HG03103 (cell line): ENCODE results near the gene CHMP1A.
"Not testable (repeated sequence)": the region's sequence is repeated elsewhere in the genome, so short reads cannot be mapped to it uniquely, and the experiment has no call there.

Source experiments
- ATAC-seq: cut with Tn5 transposase; IDR thresholded peaks from one replicate; pipeline ENCODE4 v1.9.1; 2021; ENCODE audit warnings: low read depth; ENCODE audit not compliant: unreplicated experiment

CHMP1A gene

DNA sequence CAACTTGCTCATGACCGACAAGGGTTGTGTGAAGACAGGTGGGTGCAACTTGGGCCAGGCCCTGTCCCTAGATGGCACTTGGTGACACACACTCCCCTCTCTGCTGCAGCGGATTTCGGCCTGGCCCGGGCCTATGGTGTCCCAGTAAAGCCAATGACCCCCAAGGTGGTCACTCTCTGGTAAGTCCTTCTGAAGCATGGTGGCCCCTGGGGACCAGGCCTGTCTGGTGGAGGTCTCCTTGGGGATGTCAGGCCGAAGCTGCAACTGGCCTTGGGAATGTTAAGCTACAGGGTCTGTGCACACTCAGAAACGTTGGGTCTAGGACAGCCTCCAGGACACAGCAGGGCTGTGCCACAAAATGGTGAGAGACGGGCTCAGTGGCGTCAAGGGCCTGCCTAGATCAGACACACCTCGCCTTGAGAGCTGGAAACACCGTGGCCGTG is 35.8 kb upstream of the CHMP1A start:
- ATAC-seq, result no peak

DNA sequence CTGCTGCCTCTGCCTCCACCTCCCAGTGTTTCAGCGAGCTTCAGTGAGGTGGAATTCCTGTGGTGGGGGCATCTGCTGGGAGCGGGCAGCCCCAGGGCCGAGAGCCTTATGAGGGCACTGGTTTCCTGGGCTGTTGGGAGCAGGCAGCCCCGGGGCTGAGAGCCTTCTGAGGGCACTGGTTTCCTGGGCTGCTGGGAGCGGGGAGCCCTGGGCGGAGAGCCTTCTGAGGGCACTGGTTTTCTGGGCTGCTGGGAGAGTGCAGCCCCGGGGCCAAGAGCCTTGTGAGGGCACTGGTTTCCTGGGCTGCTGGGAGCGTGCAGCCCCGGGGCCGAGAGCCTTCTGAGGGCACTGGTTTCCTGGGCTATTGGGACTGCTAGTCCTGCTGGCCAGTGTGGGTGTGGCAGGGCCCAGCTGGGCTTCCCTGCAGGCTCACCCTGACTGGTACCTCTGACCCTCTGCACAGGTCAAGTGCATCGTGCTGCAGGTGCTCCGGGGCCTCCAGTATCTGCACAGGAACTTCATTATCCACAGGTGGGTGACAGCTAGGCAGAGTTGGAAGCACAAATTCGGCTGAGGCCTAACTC is 34.6 kb upstream of the CHMP1A start:
- ATAC-seq, result no peak

DNA sequence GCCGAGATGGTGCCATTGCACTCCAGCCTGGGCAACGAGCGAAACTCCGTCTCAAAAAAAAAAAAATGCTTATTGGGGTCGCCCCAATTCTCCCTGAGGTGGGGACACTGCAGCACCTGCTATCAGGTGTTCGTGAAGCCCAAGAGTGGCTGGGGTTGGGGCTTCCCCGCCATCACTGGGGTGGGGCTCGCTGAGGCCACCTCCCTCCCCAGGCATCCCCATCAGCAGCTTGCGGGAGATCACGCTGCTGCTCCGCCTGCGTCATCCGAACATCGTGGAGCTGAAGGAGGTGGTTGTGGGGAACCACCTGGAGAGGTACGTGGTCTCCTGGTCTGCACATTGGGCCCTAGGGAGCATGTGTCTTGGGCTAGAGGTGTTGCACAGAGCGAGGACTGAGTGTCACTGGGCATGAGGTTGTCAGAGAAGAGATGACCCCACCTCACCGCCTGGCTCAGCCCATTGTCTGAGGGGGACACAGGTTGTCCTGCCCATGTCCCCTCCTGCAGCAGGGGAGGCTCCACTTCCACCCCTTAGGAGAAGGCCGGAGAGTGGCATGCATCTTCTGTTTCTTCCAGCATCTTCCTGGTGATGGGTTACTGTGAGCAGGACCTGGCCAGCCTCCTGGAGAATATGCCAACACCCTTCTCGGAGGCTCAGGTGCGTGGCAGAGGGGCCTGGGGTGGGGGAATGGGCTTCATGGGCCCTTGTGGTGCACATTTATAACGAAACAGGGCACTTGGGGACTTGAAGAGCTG is 33.9 kb upstream of the CHMP1A start:
- ATAC-seq, result no peak

DNA sequence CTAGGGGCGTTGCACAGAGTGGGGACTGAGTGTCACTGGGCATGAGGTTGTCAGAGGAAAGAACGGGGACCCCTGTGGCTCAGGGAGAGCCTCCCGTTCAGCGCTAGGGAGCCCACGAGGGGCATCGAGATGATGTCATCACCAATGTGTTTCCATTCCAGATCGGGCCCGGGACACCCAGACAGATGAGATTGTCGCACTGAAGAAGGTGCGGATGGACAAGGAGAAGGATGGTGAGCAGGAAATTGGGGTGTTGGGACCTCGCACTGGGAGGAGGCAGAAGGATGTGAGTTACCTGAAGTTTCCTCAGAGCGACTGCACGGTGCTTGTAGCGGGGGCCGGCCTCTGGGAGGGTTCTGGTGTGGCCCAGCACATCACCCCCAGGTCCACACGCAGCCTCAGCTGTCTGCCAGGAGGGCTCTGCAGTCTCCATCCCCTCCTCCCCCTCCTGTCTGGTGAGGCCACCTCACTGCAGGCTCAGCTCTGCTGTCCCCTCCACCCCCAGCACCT is 32.9 kb upstream of the CHMP1A start:
- no peak for ATAC-seq

DNA sequence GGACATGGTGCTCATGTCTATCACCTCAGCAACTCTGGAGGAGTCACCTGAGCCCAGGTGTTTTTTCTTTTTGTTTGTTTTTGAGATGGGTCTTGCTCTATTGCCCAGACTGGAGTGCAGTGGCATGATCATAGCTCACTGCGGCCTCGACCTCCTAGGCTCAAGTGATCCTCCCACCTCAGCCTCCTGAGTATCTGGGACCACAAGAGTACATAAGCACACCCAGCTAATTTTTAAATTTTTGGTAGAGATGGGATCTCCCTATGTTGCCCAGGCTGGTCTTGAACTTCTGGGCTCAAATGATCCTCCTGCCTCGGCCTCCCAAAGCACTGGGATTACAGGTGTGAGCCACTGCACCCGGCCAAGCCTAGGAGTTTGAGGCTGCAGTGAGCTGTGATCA is 32.1 kb upstream of the CHMP1A start:
- not testable (repeated sequence) for ATAC-seq

DNA sequence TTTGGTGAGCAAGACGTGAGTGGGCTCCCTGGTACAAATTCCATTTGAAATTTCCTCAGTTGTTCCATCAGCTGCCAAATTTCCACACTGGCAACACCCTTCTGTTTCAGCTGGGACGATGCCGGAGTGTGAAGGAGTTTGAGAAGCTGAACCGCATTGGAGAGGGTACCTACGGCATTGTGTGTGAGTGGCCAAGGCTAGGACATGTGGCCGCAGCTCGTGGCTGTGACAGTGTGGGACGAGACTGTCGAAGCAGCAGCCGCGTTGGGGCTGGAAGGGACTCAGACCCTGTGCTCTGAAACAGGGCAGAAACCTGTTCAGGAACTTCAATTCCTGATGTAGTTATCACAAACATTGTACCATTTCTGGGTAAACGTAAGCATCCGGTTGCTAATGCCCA is 31.6 kb upstream of the CHMP1A start:
- no peak for ATAC-seq

DNA sequence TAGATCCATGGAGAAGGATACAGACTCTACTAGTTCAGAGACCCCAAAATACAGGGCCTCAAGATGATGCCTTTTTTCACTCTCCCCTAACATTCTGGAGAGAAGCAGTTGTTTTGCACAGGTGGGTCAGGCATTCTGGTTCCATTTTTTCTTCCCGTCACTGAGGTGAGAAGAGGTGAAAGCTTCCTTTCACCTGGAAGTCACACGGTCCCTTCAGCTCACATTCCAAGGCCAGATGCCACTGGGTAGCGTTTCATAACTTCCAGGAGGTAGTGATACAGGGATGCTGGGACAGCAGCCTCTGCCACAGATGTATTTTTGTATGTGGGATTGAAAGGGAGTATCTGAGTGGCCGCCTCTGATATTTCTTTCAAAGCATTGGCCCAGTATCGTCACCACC is 30.9 kb upstream of the CHMP1A start:
- ATAC-seq, result no peak

DNA sequence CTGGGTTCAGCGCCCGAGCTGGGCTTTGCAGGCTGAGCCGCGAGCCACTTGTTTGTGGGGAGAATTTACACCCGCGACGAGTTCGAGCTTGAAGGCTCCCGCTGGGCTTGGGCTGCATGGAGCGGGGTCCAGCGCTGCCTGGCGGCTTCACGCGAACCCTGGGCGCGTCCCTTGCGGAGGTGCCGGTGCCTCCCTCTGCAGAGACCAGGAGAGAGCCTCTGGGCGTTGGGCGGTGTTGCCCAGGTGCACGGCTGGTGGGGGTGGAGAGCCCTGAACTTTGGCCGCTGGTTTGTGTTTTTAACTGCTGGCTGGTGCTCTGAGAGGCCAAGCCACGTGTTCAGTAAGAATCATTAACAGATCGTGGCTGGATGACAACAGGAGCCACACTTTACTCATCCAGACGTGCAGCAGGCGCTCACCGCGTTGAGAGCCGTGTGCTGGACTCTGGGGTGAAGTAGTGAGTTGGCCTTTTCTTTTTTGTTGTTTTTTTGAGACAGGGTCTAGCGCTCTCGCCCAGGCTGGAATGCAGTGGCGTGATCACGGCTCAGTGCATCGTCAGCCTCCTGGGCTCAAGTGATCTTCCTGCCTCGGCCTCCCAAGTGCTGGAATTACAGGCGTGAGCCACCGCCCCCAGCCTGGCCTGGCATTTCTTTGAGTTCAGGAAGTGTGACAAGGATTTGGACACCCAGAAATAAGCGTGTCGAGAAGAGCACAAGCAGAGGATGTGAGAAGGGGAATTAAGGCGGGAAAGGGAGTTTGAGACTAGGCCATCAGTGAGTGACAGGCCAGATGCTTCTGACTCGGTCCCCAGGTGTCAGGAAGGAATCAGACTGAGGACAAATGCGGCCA is 29.8 kb upstream of the CHMP1A start:
- ATAC-seq, result no peak

DNA sequence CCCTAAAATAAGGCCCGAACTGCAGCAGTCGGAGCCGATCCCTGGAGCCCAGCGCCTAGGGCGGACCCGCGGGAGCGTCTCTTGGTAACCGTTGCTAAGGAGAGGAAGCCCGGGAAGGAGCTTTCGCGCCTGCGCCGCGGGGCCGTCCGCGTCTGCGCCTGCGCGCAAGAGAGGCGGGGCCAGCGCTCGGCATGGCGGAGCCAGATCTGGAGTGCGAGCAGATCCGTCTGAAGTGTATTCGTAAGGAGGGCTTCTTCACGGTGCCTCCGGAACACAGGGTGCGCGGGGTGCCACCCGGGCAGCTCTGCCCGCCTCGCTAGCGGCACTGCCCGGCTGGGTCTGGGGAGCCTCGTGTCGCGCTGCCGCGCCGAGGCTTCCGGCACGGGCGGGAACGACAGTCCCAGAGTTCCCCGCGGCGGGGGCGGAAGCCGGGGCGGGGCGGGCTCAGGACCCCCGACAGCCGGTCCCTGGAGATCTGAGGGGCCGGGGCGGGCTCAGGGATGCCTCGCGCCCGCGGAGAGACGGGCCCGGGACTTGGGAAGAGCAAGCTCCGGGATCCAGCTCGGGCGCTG is 29.1 kb upstream of the CHMP1A start, which contains the start of gene CDK10:
TSS of gene CDK10 (plus strand) at position 170 of the 572 bp plus-strand sequence. CDS start at position 192, 22 bp downstream.
- peak; percentile 78 for ATAC-seq

DNA sequence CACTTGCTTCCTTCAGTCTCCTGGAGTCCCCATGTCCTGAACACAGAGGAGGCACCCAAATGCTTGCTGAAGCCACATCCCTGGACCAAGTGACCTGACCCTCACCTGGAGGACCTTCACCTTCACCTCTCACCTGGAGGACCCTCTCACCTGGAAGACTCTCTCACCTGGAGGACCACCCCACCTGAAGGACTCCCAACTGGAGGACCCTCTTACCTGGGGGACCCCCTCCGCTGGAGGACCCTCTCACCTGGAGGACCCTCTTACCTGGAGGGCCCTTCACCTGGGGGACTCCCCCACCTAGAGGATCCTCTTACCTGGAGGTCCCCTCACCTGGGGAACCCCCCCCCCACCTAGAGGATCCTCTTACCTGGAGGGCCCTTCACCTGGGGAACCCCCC is 28.4 kb upstream of the CHMP1A start:
- no peak for ATAC-seq

DNA sequence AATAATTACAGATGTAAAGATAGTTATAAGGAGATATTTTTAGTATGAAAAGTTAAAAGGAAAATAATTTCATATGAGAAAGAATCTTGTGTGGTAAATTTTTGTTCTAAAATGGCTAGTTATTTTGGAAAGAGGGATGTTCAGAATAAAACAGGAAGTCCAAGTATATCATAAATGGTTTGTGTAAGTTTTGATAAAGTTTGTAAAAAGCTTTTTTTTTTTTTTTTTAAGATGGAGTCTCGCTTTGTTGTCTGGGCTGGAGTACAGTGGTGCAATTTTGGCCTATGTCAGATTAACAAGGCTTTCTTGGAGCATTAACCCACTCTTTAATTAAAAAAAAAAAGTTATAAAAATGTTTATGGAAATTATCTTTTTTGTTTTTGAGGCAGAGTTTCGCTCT is 20.8 kb upstream of the CHMP1A start:
- no peak for ATAC-seq

DNA sequence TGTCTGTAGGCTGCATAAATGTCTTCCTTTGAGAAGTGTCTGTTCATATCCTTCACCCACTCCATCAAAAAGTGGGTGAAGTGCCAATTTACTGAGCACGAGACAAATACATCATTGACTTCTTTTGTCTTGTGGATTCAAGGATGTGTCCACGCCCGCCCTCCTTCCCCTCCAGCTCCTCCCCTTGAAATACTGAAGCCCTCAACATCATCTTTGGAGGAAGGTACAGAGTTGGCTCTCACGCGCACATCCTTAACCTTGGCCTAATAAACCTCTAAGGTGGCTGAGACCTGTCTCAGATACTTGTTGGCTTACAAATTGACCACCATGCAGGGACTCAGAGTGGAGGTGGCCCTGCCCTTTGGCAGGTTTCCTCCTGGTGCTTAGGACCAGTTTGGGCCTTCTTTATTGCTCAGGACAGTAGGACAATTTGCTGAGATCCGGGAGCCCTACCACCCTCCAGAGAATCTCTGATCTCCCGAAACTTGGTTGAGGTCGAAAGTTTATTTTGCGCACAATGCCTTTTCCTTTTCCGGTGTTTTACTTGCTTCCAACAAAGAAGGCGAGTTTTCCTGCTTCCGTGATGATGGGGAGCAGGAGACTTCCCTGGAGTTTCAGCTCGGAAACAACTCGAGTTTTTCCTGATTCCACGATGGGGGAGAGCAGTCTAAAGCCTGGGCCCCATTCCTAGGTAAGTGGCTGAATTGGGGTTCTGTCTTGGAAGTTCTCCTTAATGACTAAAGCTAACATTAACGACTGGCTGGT is 14.9 kb upstream of the CHMP1A start:
- no peak for ATAC-seq

DNA sequence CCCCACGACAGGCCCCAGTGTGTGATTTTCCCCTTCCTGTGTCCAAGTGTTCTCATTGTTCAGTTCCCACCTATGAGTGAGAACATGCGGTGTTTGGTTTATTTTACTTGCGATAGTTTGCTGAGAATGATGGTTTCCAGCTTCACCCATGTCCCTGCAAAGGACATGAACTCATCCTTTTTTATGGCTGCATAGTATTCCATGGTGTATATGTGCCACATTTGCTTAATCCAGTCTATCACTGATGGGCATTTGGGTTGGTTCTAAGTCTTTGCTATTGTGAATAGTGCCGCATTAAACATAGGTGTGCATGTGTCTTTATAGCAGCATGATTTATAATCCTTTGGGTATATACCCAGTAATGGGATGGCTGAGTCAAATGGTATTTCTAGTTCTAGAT is 14.1 kb upstream of the CHMP1A start:
- not testable (repeated sequence) for ATAC-seq

DNA sequence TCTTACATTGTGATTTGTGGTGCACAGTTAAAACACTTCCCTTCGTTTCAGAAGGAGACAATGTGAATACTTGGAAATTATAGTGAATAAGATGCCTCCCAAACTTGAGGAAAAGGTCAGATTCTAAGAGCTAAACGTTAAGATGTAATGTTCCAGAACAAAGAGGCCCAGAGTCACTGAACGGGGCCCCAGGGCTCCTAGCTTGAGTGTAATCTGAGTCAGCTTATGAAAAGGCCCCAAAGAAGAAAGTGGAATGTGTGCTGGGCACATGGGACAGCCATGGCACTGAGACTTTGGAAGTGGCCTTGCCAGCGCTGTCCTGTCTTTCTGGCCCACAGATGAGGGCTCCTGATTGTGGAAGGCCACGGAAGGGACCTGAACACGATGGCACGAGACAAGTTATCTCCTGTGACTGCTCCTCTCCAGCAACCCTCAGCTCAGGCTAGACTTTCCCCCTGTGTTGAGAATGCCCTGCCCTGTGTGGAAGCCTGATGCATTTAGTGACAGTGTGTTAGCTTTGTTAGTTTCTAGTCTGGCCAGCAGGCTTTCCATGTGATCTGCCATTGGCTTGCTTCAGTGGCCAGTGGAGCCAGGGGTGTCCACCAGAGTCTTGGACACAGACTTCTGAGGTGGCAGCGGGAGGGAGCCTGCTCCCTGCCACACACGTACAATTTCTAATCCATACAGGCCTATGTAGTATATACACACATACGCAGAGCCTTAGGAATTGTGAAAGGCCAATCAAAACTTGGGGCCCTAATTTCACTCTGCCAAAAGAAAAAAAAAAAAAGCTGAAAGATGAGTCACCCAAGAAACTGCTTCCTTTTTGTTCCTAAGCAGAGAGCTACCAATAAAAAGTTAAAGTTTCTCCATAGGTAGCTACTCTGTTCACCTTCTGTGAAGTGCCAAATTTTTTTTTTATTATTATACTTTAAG is 13.3 kb upstream of the CHMP1A start:
- ATAC-seq, result no peak

DNA sequence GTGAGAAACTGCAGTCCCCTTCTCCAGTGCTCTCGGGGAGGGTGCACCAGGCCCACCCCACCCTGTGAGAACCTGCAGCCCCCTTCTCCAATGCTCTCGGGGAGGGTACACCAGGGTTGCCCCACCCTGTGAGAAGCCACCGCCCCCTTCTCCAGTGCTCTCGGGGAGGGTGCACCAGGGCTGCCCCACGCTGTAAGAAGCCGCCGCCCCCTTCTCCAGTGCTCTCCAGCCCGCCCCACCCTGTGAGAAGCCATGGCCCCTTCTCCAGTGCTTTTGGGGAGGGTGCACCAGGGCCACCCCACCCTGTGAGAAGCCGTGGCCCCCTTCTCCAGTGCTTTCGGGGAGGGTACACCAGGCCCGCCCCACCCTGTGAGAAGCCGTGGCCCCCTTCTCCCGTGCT is 12.2 kb upstream of the CHMP1A start:
- no peak for ATAC-seq

DNA sequence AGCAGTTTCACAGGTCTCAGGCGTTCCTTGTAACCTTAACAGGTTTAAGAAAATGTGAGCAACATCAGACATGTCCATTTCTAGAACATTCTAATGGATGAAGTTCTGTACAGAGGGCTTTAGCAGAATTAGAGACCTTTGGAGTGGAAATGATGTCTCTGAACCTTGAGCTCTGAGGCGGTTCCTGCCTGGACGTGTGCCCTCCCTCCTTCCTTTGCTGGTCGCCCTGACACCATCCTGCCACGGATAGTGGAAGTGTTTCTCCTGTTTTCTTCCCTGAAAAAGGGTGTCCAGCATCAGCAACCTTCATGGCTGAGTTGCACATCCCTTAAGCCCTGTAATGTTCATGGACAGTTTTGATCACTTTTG is 11.3 kb upstream of the CHMP1A start:
- no peak for ATAC-seq

DNA sequence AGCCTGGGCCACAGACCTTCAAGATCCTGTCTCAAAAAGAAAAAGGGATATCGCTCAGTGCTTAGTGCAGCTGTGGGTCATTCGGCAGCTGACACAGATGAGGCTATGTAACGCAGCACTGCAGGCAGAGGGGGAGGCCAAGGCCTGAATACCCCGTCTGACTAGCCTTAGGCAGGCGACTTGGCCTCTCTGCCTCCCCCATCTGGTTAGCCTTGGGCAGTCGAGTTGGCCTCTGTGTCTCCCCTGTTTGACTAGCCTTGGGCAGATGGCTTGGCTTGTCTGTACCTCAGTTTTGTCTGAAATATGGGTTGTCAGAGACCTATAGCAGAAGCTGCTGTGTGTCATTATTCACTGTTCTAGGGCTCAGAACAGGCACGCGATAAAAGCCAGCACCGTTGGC is 10.1 kb upstream of the CHMP1A start:
- no peak for ATAC-seq

DNA sequence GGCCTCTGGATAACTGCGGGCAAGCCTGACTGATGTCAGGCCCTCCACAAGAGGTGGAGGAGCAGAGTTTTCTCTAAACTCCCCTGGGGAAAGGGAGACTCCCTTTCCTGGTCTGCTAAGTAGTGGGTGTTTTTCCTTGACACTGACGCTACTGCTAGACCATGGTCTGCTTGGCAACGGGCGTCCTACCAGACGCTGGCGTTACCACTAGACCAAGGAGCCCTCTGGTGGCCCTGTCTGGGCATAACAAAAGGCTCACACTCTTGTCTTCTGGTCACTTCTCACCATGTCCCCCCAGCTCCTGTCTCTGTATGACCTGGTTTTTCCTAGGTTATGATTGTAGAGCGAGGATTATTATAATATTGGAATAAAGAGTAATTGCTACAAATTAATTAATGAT is 9.5 kb upstream of the CHMP1A start:
- ATAC-seq, result not testable (repeated sequence)

DNA sequence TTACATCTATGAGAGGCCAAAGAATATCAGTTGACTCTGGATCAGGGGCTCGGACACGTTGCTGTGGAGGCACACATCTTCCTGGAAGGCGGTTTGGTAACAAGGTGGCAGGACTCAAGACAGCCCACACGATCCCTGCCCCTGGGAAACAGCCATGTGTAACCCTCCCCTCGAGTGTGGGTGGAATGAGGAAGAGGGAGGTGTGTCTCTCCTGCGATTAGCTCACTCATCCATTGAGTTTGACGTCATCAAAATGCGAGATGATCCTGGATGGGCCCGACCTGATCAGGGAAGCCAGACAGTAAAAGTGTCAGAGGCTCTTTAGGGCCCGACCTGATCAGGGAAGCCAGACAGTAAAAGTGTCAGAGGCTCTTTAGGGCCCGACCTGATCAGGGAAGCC is 6.7 kb upstream of the CHMP1A start:
- ATAC-seq, result not testable (repeated sequence)
